ENCODE data around the gene ZC3H12D. TPM values are rescaled to one million over a fixed set of nuclear protein-coding genes. Genes with fewer than 3 reads are reported as not detected.

The ZC3H12D gene
- total RNA-seq (2012; rRNA removed), result under 0.01 and 0.25 TPM in 2 replicates

GRCh38 chr6:149484733-149485700 lies at the start of gene ZC3H12D:
TSS of gene ZC3H12D (minus strand) at chr6:149485014. CDS start at chr6:149474543, 10,471 bp downstream.
- Histone ChIP-seq H3K4me3 (ENCODE audit: low read length) (peak within 1 kb of the TSS; percentile 35), H3K36me3 (ENCODE audit: insufficient read depth, low read length) (no peaks in the 10 kb centered on the region), H3K27me3 (ENCODE audit: control insufficient read depth, insufficient read depth, low read length) (no peaks in the 10 kb centered on the region), H3K9ac (ENCODE audit: low read depth, low read length) (no peak within 1 kb of the TSS), H3K9me3 (replicated peaks; ENCODE audit: low read length) (no peaks in the 10 kb centered on the region), H3K4me2 (ENCODE audit: low read length) (peak within 1 kb of the TSS; percentile 78), H3K4me1 (ENCODE audit: control insufficient read depth, insufficient read depth, low read length) (peaks cover 14% of the 10 kb centered on the region)

GRCh38 chr6:149529650-149530049 lies 44.8 kb upstream of the ZC3H12D start:
- Histone ChIP-seq H3K4me1 (ENCODE audit: control insufficient read depth, insufficient read depth, low read length) (no peaks in the 10 kb centered on the region), H3K27me3 (ENCODE audit: control insufficient read depth, insufficient read depth, low read length) (no peaks in the 10 kb centered on the region), H3K36me3 (ENCODE audit: insufficient read depth, low read length) (peaks cover 48% of the 10 kb centered on the region), H3K9ac (ENCODE audit: low read depth, low read length) (no peak overlapping the region), H3K9me3 (replicated peaks; ENCODE audit: low read length) (no peaks in the 10 kb centered on the region), H3K4me3 (ENCODE audit: low read length) (no peak overlapping the region), H3K4me2 (ENCODE audit: low read length) (no peak overlapping the region)

- H3K27me3 ChIP-seq (ENCODE audit: control insufficient read depth, insufficient read depth, low read length), result no peaks in the 10 kb centered on the region
- H3K9ac ChIP-seq (ENCODE audit: low read depth, low read length), result no peak overlapping the region
- no peak overlapping the region for H3K4me3 ChIP-seq (ENCODE audit: low read length)
- H3K4me2 ChIP-seq (ENCODE audit: low read length), result no peak overlapping the region
- H3K36me3 ChIP-seq (ENCODE audit: insufficient read depth, low read length), result peaks cover 33% of the 10 kb centered on the region
- no peaks in the 10 kb centered on the region for H3K9me3 ChIP-seq (replicated peaks; ENCODE audit: low read length)
- peaks cover 5% of the 10 kb centered on the region for H3K4me1 ChIP-seq (ENCODE audit: control insufficient read depth, insufficient read depth, low read length)
Measured at GRCh38 chr6:149515494-149515893, 30.7 kb upstream of the ZC3H12D start.

- Histone ChIP-seq H3K36me3 (ENCODE audit: insufficient read depth, low read length) (peaks cover 30% of the 10 kb centered on the region), H3K4me2 (ENCODE audit: low read length) (no peak overlapping the region), H3K9ac (ENCODE audit: low read depth, low read length) (no peak overlapping the region), H3K4me1 (ENCODE audit: control insufficient read depth, insufficient read depth, low read length) (peaks cover 5% of the 10 kb centered on the region), H3K9me3 (replicated peaks; ENCODE audit: low read length) (no peaks in the 10 kb centered on the region), H3K27me3 (ENCODE audit: control insufficient read depth, insufficient read depth, low read length) (no peaks in the 10 kb centered on the region), H3K4me3 (ENCODE audit: low read length) (no peak overlapping the region)
Measured at GRCh38 chr6:149513915-149514314, 29.1 kb upstream of the ZC3H12D start.

- peaks cover 22% of the 10 kb centered on the region for H3K36me3 ChIP-seq (ENCODE audit: insufficient read depth, low read length)
- H3K9ac ChIP-seq (ENCODE audit: low read depth, low read length), result no peak overlapping the region
- H3K4me1 ChIP-seq (ENCODE audit: control insufficient read depth, insufficient read depth, low read length), result no peaks in the 10 kb centered on the region
- no peak overlapping the region for H3K4me2 ChIP-seq (ENCODE audit: low read length)
- no peaks in the 10 kb centered on the region for H3K9me3 ChIP-seq (replicated peaks; ENCODE audit: low read length)
- no peaks in the 10 kb centered on the region for H3K27me3 ChIP-seq (ENCODE audit: control insufficient read depth, insufficient read depth, low read length)
- no peak overlapping the region for H3K4me3 ChIP-seq (ENCODE audit: low read length)
Measured at GRCh38 chr6:149510793-149511512, 26.1 kb upstream of the ZC3H12D start.

- Histone ChIP-seq H3K27me3 (ENCODE audit: control insufficient read depth, insufficient read depth, low read length) (no peaks in the 10 kb centered on the region), H3K9ac (ENCODE audit: low read depth, low read length) (no peak overlapping the region), H3K9me3 (replicated peaks; ENCODE audit: low read length) (no peaks in the 10 kb centered on the region), H3K4me3 (ENCODE audit: low read length) (no peak overlapping the region), H3K4me1 (ENCODE audit: control insufficient read depth, insufficient read depth, low read length) (no peaks in the 10 kb centered on the region), H3K36me3 (ENCODE audit: insufficient read depth, low read length) (peaks cover 33% of the 10 kb centered on the region), H3K4me2 (ENCODE audit: low read length) (no peak overlapping the region)
Measured at GRCh38 chr6:149508485-149508884, 23.7 kb upstream of the ZC3H12D start.

GRCh38 chr6:149503872-149504271 lies 19.1 kb upstream of the ZC3H12D start:
- Histone ChIP-seq H3K36me3 (ENCODE audit: insufficient read depth, low read length) (peaks cover 18% of the 10 kb centered on the region), H3K9ac (ENCODE audit: low read depth, low read length) (no peak overlapping the region), H3K4me3 (ENCODE audit: low read length) (no peak overlapping the region), H3K27me3 (ENCODE audit: control insufficient read depth, insufficient read depth, low read length) (no peaks in the 10 kb centered on the region), H3K4me2 (ENCODE audit: low read length) (no peak overlapping the region), H3K9me3 (replicated peaks; ENCODE audit: low read length) (no peaks in the 10 kb centered on the region), H3K4me1 (ENCODE audit: control insufficient read depth, insufficient read depth, low read length) (peaks cover 9% of the 10 kb centered on the region)

- Histone ChIP-seq H3K4me1 (ENCODE audit: control insufficient read depth, insufficient read depth, low read length) (peaks cover 15% of the 10 kb centered on the region), H3K9ac (ENCODE audit: low read depth, low read length) (no peak overlapping the region), H3K9me3 (replicated peaks; ENCODE audit: low read length) (no peaks in the 10 kb centered on the region), H3K36me3 (ENCODE audit: insufficient read depth, low read length) (peaks cover 18% of the 10 kb centered on the region), H3K4me3 (ENCODE audit: low read length) (no peak overlapping the region), H3K27me3 (ENCODE audit: control insufficient read depth, insufficient read depth, low read length) (no peaks in the 10 kb centered on the region), H3K4me2 (ENCODE audit: low read length) (no peak overlapping the region)
Measured at GRCh38 chr6:149503276-149503675, 18.5 kb upstream of the ZC3H12D start.

GRCh38 chr6:149501768-149502167 lies 17.0 kb upstream of the ZC3H12D start:
- H3K9me3 ChIP-seq (replicated peaks; ENCODE audit: low read length), result no peaks in the 10 kb centered on the region
- H3K4me2 ChIP-seq (ENCODE audit: low read length), result no peak overlapping the region
- H3K4me3 ChIP-seq (ENCODE audit: low read length), result no peak overlapping the region
- H3K4me1 ChIP-seq (ENCODE audit: control insufficient read depth, insufficient read depth, low read length), result peaks cover 15% of the 10 kb centered on the region
- no peak overlapping the region for H3K9ac ChIP-seq (ENCODE audit: low read depth, low read length)
- peaks cover 18% of the 10 kb centered on the region for H3K36me3 ChIP-seq (ENCODE audit: insufficient read depth, low read length)
- no peaks in the 10 kb centered on the region for H3K27me3 ChIP-seq (ENCODE audit: control insufficient read depth, insufficient read depth, low read length)

GRCh38 chr6:149501201-149501600 lies 16.4 kb upstream of the ZC3H12D start:
- peaks cover 15% of the 10 kb centered on the region for H3K4me1 ChIP-seq (ENCODE audit: control insufficient read depth, insufficient read depth, low read length)
- no peak overlapping the region for H3K4me3 ChIP-seq (ENCODE audit: low read length)
- no peaks in the 10 kb centered on the region for H3K9me3 ChIP-seq (replicated peaks; ENCODE audit: low read length)
- H3K27me3 ChIP-seq (ENCODE audit: control insufficient read depth, insufficient read depth, low read length), result no peaks in the 10 kb centered on the region
- H3K4me2 ChIP-seq (ENCODE audit: low read length), result no peak overlapping the region
- peaks cover 15% of the 10 kb centered on the region for H3K36me3 ChIP-seq (ENCODE audit: insufficient read depth, low read length)
- no peak overlapping the region for H3K9ac ChIP-seq (ENCODE audit: low read depth, low read length)

- Histone ChIP-seq H3K4me3 (ENCODE audit: low read length) (no peak overlapping the region), H3K9me3 (replicated peaks; ENCODE audit: low read length) (no peaks in the 10 kb centered on the region), H3K4me1 (ENCODE audit: control insufficient read depth, insufficient read depth, low read length) (peaks cover 17% of the 10 kb centered on the region), H3K9ac (ENCODE audit: low read depth, low read length) (no peak overlapping the region), H3K4me2 (ENCODE audit: low read length) (no peak overlapping the region), H3K27me3 (ENCODE audit: control insufficient read depth, insufficient read depth, low read length) (no peaks in the 10 kb centered on the region), H3K36me3 (ENCODE audit: insufficient read depth, low read length) (peaks cover 6% of the 10 kb centered on the region)
Measured at GRCh38 chr6:149500096-149500495, 15.3 kb upstream of the ZC3H12D start.
